GM23338 (cell line): ENCODE measurements around the gene ANKRD60. TPM values are rescaled to one million over a fixed set of nuclear protein-coding genes. Genes with fewer than 3 reads are reported as not detected.

Source experiments
- ATAC-seq: fragments of 200-7000 bp; cut with Tn5 transposase; 3 replicates; pipeline ENCODE4 v1.9.1; 2020
- DNase-seq: peaks from one replicate; pipeline ENCODE4 v3.0.0-alpha.2; 2015; ENCODE audit warnings: low spot score
- H2AFZ ChIP-seq: fragments of 200-600 bp; sonication (generic); 2 replicates; pipeline ENCODE4 v1.8.0; 2016; ENCODE audit warnings: antibody characterized with exemption, mild to moderate bottlenecking, moderate library complexity
- H3F3A ChIP-seq: fragments of 200-600 bp; sonication (generic); replicated peaks from 2 replicates; pipeline ENCODE4 v1.8.0; 2017; ENCODE audit warnings: antibody characterized with exemption, mixed run types, low read depth
- H3K27ac ChIP-seq: fragments of 200-600 bp; sonication (generic); 2 replicates; pipeline ENCODE4 v1.6.1; 2016; ENCODE audit warnings: low read depth
- H3K27me3 ChIP-seq: fragments of 200-600 bp; sonication (generic); 2 replicates; pipeline ENCODE4 v1.8.0; 2016; ENCODE audit warnings: mild to moderate bottlenecking, mixed run types, moderate library complexity; ENCODE audit not compliant: insufficient read depth
- H3K36me3 ChIP-seq: fragments of 200-600 bp; sonication (generic); 2 replicates; pipeline ENCODE4 v1.8.0; 2016; ENCODE audit warnings: mild to moderate bottlenecking; ENCODE audit not compliant: insufficient read depth
- H3K4me1 ChIP-seq: fragments of 200-600 bp; sonication (generic); 2 replicates; pipeline ENCODE4 v1.8.0; 2016; ENCODE audit warnings: mild to moderate bottlenecking, moderate library complexity; ENCODE audit not compliant: insufficient read depth
- H3K4me2 ChIP-seq: fragments of 200-600 bp; sonication (generic); 2 replicates; pipeline ENCODE4 v1.7.1; 2017; ENCODE audit warnings: mixed run types
- H3K4me3 ChIP-seq: fragments of 200-600 bp; sonication (generic); 2 replicates; pipeline ENCODE4 v1.6.1; 2016; ENCODE audit warnings: mixed run types
- H3K79me2 ChIP-seq: fragments of 200-600 bp; sonication (generic); replicated peaks from 2 replicates; pipeline ENCODE4 v1.8.0; 2017; ENCODE audit warnings: mild to moderate bottlenecking; ENCODE audit not compliant: insufficient read depth
- H3K9me2 ChIP-seq: fragments of 200-600 bp; sonication (generic); 2 replicates; pipeline ENCODE4 v1.8.0; 2017; ENCODE audit not compliant: insufficient read depth
- H4K20me1 ChIP-seq: fragments of 200-600 bp; sonication (generic); replicated peaks from 2 replicates; pipeline ENCODE4 v1.8.0; 2017; ENCODE audit warnings: mild to moderate bottlenecking; ENCODE audit not compliant: insufficient read depth
- H3K27ac Mint-ChIP-seq: 2 replicates; pipeline ENCODE4 v1.8.0; 2020; ENCODE audit warnings: inconsistent platforms, mild to moderate bottlenecking, moderate library complexity, mixed read lengths
- H3K27me3 Mint-ChIP-seq: 3 replicates; pipeline ENCODE4 v1.8.0; 2022; ENCODE audit warnings: low read depth, mild to moderate bottlenecking, moderate library complexity, mixed read lengths, inconsistent platforms; ENCODE audit not compliant: insufficient read depth, poor library complexity
- H3K36me3 Mint-ChIP-seq: 3 replicates; pipeline ENCODE4 v1.8.0; 2021; ENCODE audit warnings: low read depth, mild to moderate bottlenecking, inconsistent platforms, moderate library complexity, mixed read lengths
- H3K4me1 Mint-ChIP-seq: 3 replicates; pipeline ENCODE4 v1.8.0; 2020; ENCODE audit warnings: mild to moderate bottlenecking, inconsistent platforms, mixed read lengths
- H3K4me3 Mint-ChIP-seq: 3 replicates; pipeline ENCODE4 v1.8.0; 2021; ENCODE audit warnings: moderate library complexity, mild to moderate bottlenecking, inconsistent platforms, mixed read lengths
- H3K9me3 Mint-ChIP-seq: 3 replicates; pipeline ENCODE4 v1.8.0; 2020; ENCODE audit warnings: moderate library complexity, mild to moderate bottlenecking, inconsistent platforms, mixed read lengths
- POLR2AphosphoS5 ChIP-seq: IDR thresholded peaks from 2 replicates; pipeline ENCODE4 v1.6.1; 2016; ENCODE audit warnings: antibody characterized with exemption, low read depth
- ZNF114 ChIP-seq: fragments of 250-450 bp; sonication (Bioruptor Pico); IDR thresholded peaks from 2 replicates; pipeline ENCODE4 v1.5.0; 2020; ENCODE audit warnings: mild to moderate bottlenecking, moderate library complexity
- ZNF462 ChIP-seq: fragments of 250-450 bp; sonication (Bioruptor Pico); IDR thresholded peaks from 2 replicates; pipeline ENCODE4 v1.5.0; 2020; ENCODE audit warnings: mild to moderate bottlenecking, moderate library complexity
- polyA plus RNA-seq: library from polyadenylated mRNA; unstranded; fragments of >200 nt; fragmentation: Nextera tagmentation; extraction: Ambion mirVana; gene quantifications from 2 replicates; pipeline ENCODE4 v1.2.1, GENCODE V29; 2016
- total RNA-seq: library from RNA; depleted of rRNA; stranded (reverse); fragments of >200 nt; shearing (Covaris generic); gene quantifications from 2 replicates; pipeline ENCODE4 v1.2.3, GENCODE V29; 2014
- TF ChIP-seq, protein P1 (sequence below): IDR thresholded peaks from one replicate; pipeline ENCODE4 v1.6.1; 2018; ENCODE audit warnings: antibody characterized with exemption; ENCODE audit not compliant: unreplicated experiment
- TF ChIP-seq, protein P2 (sequence below), 2 experiments: fragments of 200-600 bp in 1 of 2; sonication (generic) in 1 of 2; conservative IDR thresholded peaks; 2 replicates each; pipeline versions ENCODE4 v1.5.1 to v1.6.1; 2016 to 2017; ENCODE audit warnings: antibody characterized with exemption in 2 of 2, low read depth in 2 of 2, mild to moderate bottlenecking in 2 of 2, moderate library complexity in 1 of 2

Gene ANKRD60
- total and polyA plus RNA-seq, 2 experiments from 2014 or later: not detected

DNA sequence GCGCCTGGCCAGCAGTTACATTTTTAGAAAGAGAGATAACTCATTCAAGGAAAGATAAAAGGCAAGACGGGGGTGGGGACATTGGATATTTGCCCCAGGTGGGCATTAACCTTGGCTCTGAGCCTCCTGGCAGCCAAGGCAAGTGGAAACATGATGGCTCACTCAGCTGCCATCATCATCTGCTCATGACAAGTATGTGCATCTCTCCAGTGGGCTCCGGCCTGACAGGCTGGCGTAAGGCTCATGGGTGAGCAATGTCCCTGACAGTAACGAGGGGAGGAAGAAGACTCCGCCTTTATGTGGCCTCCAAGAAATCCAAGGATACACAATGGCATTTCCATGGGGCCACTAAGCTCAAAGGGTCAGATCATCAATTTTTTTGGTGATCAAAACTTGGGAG is 13.3 kb downstream of the ANKRD60 start (continued):
- no peak for TF ChIP-seq ZNF462 (CRISPR knock-in tag)

GRCh38 chr20:58214310-58214709 is 14.1 kb downstream of the ANKRD60 start:
- H3K27me3 ChIP-seq: no peaks in the 10 kb centered on the region
- no peaks in the 10 kb centered on the region for H4K20me1 ChIP-seq
- H3K4me3 ChIP-seq: no peak overlapping the region
- Mint-ChIP-seq H3K27ac (no peak overlapping the region), H3K4me3 (no peak overlapping the region), H3K9me3 (peaks cover 14% of the 10 kb centered on the region), H3K27me3 (peaks cover 3% of the 10 kb centered on the region), H3K36me3 (peaks cover 6% of the 10 kb centered on the region), H3K4me1 (peaks cover 2% of the 10 kb centered on the region; the same call in 1 of the 3 replicates)
- ATAC-seq (no peak), DNase-seq (no peak)
- no peaks in the 10 kb centered on the region for H3K4me1 ChIP-seq
- H3K27ac ChIP-seq: no peak overlapping the region
- no peaks in the 10 kb centered on the region; the same call in 1 of the 2 replicates for H3K36me3 ChIP-seq
- no peak overlapping the region for H3K4me2 ChIP-seq
- TF ChIP-seq ZNF114 (no peak), POLR2AphosphoS5 (no peak)
- TF ChIP-seq, protein P1, sequence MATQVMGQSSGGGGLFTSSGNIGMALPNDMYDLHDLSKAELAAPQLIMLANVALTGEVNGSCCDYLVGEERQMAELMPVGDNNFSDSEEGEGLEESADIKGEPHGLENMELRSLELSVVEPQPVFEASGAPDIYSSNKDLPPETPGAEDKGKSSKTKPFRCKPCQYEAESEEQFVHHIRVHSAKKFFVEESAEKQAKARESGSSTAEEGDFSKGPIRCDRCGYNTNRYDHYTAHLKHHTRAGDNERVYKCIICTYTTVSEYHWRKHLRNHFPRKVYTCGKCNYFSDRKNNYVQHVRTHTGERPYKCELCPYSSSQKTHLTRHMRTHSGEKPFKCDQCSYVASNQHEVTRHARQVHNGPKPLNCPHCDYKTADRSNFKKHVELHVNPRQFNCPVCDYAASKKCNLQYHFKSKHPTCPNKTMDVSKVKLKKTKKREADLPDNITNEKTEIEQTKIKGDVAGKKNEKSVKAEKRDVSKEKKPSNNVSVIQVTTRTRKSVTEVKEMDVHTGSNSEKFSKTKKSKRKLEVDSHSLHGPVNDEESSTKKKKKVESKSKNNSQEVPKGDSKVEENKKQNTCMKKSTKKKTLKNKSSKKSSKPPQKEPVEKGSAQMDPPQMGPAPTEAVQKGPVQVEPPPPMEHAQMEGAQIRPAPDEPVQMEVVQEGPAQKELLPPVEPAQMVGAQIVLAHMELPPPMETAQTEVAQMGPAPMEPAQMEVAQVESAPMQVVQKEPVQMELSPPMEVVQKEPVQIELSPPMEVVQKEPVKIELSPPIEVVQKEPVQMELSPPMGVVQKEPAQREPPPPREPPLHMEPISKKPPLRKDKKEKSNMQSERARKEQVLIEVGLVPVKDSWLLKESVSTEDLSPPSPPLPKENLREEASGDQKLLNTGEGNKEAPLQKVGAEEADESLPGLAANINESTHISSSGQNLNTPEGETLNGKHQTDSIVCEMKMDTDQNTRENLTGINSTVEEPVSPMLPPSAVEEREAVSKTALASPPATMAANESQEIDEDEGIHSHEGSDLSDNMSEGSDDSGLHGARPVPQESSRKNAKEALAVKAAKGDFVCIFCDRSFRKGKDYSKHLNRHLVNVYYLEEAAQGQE: no peak
- TF ChIP-seq, protein P2, sequence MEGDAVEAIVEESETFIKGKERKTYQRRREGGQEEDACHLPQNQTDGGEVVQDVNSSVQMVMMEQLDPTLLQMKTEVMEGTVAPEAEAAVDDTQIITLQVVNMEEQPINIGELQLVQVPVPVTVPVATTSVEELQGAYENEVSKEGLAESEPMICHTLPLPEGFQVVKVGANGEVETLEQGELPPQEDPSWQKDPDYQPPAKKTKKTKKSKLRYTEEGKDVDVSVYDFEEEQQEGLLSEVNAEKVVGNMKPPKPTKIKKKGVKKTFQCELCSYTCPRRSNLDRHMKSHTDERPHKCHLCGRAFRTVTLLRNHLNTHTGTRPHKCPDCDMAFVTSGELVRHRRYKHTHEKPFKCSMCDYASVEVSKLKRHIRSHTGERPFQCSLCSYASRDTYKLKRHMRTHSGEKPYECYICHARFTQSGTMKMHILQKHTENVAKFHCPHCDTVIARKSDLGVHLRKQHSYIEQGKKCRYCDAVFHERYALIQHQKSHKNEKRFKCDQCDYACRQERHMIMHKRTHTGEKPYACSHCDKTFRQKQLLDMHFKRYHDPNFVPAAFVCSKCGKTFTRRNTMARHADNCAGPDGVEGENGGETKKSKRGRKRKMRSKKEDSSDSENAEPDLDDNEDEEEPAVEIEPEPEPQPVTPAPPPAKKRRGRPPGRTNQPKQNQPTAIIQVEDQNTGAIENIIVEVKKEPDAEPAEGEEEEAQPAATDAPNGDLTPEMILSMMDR (conservative IDR thresholded peaks at IDR 0.05; ENCODE audit: low read depth in 2 of 2): no peak
- H3K79me2 ChIP-seq: no peaks in the 10 kb centered on the region
- no peaks in the 10 kb centered on the region for H3K9me2 ChIP-seq
- H2AFZ ChIP-seq: no peak overlapping the region
- H3F3A ChIP-seq: 0 out of 2 replicates have a peak, but pooled peaks cover 4% of the 10 kb centered on the region
